Spleen (tissue), 7 donors: ENCODE measurements around the gene CDC42BPA.

ENCODE experiments used
- POLR2A ChIP-seq, 3 donors: fragments of 450-650 bp; IDR thresholded peaks; one replicate each; pipeline ENCODE4 v1.5.1; 2017; ENCODE audit warnings: antibody characterized with exemption in 3 of 3, mild to moderate bottlenecking in 1 of 3
- POLR2AphosphoS5 ChIP-seq, 3 donors: sonication (generic); formaldehyde crosslinking; IDR thresholded peaks; one replicate each; pipeline ENCODE4 v1.5.1; 2017; ENCODE audit warnings: antibody characterized with exemption in 3 of 3
- TF ChIP-seq, protein P1 (sequence below), 11 experiments: fragments of 200-600 bp in 7 of 11; fragments of 450-650 bp in 4 of 11; sonication (generic) in 4 of 11; IDR thresholded peaks in 8 of 11; conservative IDR thresholded peaks in 3 of 11; 1 replicate in 7 of 11; 2 replicates in 4 of 11; pipeline versions ENCODE4 v1.4.0 to v1.8.0; 2016 to 2021; ENCODE audit warnings: antibody characterized with exemption in 11 of 11, inconsistent platforms in 4 of 11, mild to moderate bottlenecking in 1 of 11
- donor health status: DM: no; HTN: no; CAD: no; lungs with moderate emphysema.
- donor health status: DM: no; HTN: no; CAD: no.
- donor health status: DM: no; HTN: no; CAD: no.

DNA sequence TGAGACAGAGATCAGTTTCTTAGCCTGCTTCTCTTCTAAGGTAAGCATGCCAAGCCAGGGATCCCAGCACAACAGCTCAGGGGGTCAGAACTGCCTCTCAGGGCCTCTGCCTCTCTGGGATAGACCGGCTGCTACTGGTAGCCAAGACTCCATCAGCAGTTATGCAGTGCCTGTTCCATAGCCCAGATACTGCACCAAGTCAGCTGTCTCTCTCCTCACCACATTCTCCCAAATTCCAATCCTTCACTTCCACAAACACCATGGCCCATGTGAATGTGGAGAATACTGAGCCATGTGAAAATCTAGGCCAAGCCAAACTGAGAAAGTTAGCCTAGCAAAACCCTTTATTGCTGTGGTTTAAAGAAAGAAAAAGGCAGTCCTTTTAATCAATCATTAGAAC is 37.5 kb downstream of the CDC42BPA start:
- TF ChIP-seq, protein P1, sequence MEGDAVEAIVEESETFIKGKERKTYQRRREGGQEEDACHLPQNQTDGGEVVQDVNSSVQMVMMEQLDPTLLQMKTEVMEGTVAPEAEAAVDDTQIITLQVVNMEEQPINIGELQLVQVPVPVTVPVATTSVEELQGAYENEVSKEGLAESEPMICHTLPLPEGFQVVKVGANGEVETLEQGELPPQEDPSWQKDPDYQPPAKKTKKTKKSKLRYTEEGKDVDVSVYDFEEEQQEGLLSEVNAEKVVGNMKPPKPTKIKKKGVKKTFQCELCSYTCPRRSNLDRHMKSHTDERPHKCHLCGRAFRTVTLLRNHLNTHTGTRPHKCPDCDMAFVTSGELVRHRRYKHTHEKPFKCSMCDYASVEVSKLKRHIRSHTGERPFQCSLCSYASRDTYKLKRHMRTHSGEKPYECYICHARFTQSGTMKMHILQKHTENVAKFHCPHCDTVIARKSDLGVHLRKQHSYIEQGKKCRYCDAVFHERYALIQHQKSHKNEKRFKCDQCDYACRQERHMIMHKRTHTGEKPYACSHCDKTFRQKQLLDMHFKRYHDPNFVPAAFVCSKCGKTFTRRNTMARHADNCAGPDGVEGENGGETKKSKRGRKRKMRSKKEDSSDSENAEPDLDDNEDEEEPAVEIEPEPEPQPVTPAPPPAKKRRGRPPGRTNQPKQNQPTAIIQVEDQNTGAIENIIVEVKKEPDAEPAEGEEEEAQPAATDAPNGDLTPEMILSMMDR (IDR thresholded peaks at IDR 0.05 in 8 of 11, conservative IDR thresholded peaks at IDR 0.05 in 3 of 11): no peak
- no peak for TF ChIP-seq POLR2AphosphoS5 (IDR thresholded peaks at IDR 0.05)
- no peak for TF ChIP-seq POLR2A (IDR thresholded peaks at IDR 0.05)
